H9 (cell line): ENCODE measurements around the gene KCTD16. TPM values are rescaled to one million over a fixed set of nuclear protein-coding genes. Genes with fewer than 3 reads are reported as not detected.

Experiments
- DNase-seq: peaks from one replicate; pipeline ENCODE4 v3.0.0-alpha.2; 2017
- H2AFZ ChIP-seq: one replicate; pipeline ENCODE4 v1.6.1; 2013; ENCODE audit warnings: mild to moderate bottlenecking, low read length, control low read depth, moderate library complexity
- H2AK5ac ChIP-seq: 2 replicates; pipeline ENCODE4 v1.6.1; 2013; ENCODE audit warnings: low read length, control low read depth, mixed read lengths; ENCODE audit not compliant: insufficient read length
- H2BK120ac ChIP-seq: one replicate; pipeline ENCODE4 v1.6.1; 2013; ENCODE audit warnings: low read depth, mild to moderate bottlenecking, low read length, control low read depth, inconsistent platforms; ENCODE audit not compliant: poor library complexity, severe bottlenecking
- H2BK12ac ChIP-seq: 2 replicates; pipeline ENCODE4 v1.6.1; 2013; ENCODE audit warnings: low read length, control low read depth, mixed read lengths, low read depth; ENCODE audit not compliant: insufficient read length
- H2BK15ac ChIP-seq: 2 replicates; pipeline ENCODE4 v1.6.1; 2013; ENCODE audit warnings: low read depth, low read length, control low read depth
- H2BK20ac ChIP-seq: one replicate; pipeline ENCODE4 v1.6.1; 2013; ENCODE audit warnings: low read depth, mild to moderate bottlenecking, low read length, control low read depth, inconsistent platforms; ENCODE audit not compliant: poor library complexity, severe bottlenecking
- H2BK5ac ChIP-seq: 2 replicates; pipeline ENCODE4 v1.6.1; 2013; ENCODE audit warnings: low read length, control low read depth, mixed read lengths; ENCODE audit not compliant: insufficient read length
- H3K14ac ChIP-seq: 2 replicates; pipeline ENCODE4 v1.6.1; 2013; ENCODE audit warnings: low read length, control low read depth; ENCODE audit not compliant: insufficient read depth
- H3K18ac ChIP-seq: 2 replicates; pipeline ENCODE4 v1.6.1; 2013; ENCODE audit warnings: low read depth, mild to moderate bottlenecking, mixed read lengths, low read length, control low read depth; ENCODE audit not compliant: insufficient read length
- H3K23ac ChIP-seq: 2 replicates; pipeline ENCODE4 v1.6.1; 2013; ENCODE audit warnings: low read length, control low read depth, mixed read lengths, low read depth; ENCODE audit not compliant: insufficient read length
- H3K23me2 ChIP-seq: 2 replicates; pipeline ENCODE4 v1.6.1; 2013; ENCODE audit warnings: low read depth, mild to moderate bottlenecking, mixed read lengths, low read length, control low read depth; ENCODE audit not compliant: insufficient read length, poor library complexity, severe bottlenecking
- H3K27ac ChIP-seq: 2 replicates; pipeline ENCODE4 v1.5.1; 2013; ENCODE audit warnings: low read length, control low read depth, mixed read lengths, low read depth; ENCODE audit not compliant: insufficient read length
- H3K27me3 ChIP-seq: 2 replicates; pipeline ENCODE4 v1.6.1; 2013; ENCODE audit warnings: low read length, control low read depth, inconsistent platforms; ENCODE audit not compliant: insufficient read depth
- H3K4ac ChIP-seq: 2 replicates; pipeline ENCODE4 v1.6.1; 2013; ENCODE audit warnings: low read depth, mild to moderate bottlenecking, control low read depth, inconsistent platforms, low read length, moderate library complexity
- H3K4me1 ChIP-seq: 2 replicates; pipeline ENCODE4 v1.6.1; 2013; ENCODE audit warnings: low read length, control low read depth, inconsistent platforms; ENCODE audit not compliant: insufficient read depth
- H3K4me2 ChIP-seq: 2 replicates; pipeline ENCODE4 v1.6.1; 2013; ENCODE audit warnings: low read length, control low read depth, mixed read lengths; ENCODE audit not compliant: insufficient read length, insufficient read depth
- H3K56ac ChIP-seq: 2 replicates; pipeline ENCODE4 v1.6.1; 2013; ENCODE audit warnings: low read depth, mild to moderate bottlenecking, mixed read lengths, low read length, control low read depth; ENCODE audit not compliant: insufficient read length
- H3K79me1 ChIP-seq: 2 replicates; pipeline ENCODE4 v1.6.1; 2013; ENCODE audit warnings: low read depth, mild to moderate bottlenecking, moderate library complexity, low read length, control low read depth, inconsistent platforms; ENCODE audit not compliant: insufficient read depth, poor library complexity, severe bottlenecking
- H3K79me2 ChIP-seq: 2 replicates; pipeline ENCODE4 v1.6.1; 2013; ENCODE audit warnings: low read length, control low read depth, inconsistent platforms; ENCODE audit not compliant: insufficient read depth
- H3K9ac ChIP-seq: 2 replicates; pipeline ENCODE4 v1.6.1; 2013; ENCODE audit warnings: low read length, control low read depth, mixed read lengths; ENCODE audit not compliant: insufficient read length; ENCODE audit errors: extremely low read depth
- H3K9me3 ChIP-seq: one replicate; pipeline ENCODE4 v1.6.1; 2013; ENCODE audit warnings: low read depth, low read length, inconsistent platforms; ENCODE audit not compliant: control insufficient read depth
- H3T11ph ChIP-seq: one replicate; pipeline ENCODE4 v1.6.1; 2013; ENCODE audit warnings: mild to moderate bottlenecking, low read length, control low read depth, inconsistent platforms
- H4K20me1 ChIP-seq: one replicate; pipeline ENCODE4 v1.6.1; 2013; ENCODE audit not compliant: control insufficient read depth, insufficient read length, insufficient read depth
- H4K5ac ChIP-seq: 2 replicates; pipeline ENCODE4 v1.6.1; 2013; ENCODE audit warnings: low read depth, mild to moderate bottlenecking, mixed read lengths, low read length, control low read depth; ENCODE audit not compliant: insufficient read length
- H4K8ac ChIP-seq: replicated peaks from 2 replicates; pipeline ENCODE4 v1.6.1; 2013; ENCODE audit warnings: low read length, control low read depth, mixed read lengths, low read depth; ENCODE audit not compliant: insufficient read length
- H4K91ac ChIP-seq: 2 replicates; pipeline ENCODE4 v1.6.1; 2013; ENCODE audit warnings: low read depth, mild to moderate bottlenecking, moderate library complexity, mixed read lengths, low read length, control low read depth; ENCODE audit not compliant: insufficient read length
- H3K27ac Mint-ChIP-seq, 3 experiments: 2 replicates in 2 of 3; 3 replicates in 1 of 3; pipeline ENCODE4 v1.8.0; 2020 to 2021; ENCODE audit warnings: mixed read lengths in 3 of 3, mild to moderate bottlenecking in 1 of 3, moderate library complexity in 1 of 3
- H3K27me3 Mint-ChIP-seq: 2 replicates; pipeline ENCODE4 v1.8.0; 2021; ENCODE audit warnings: low read depth, mild to moderate bottlenecking, moderate library complexity, mixed read lengths
- H3K36me3 Mint-ChIP-seq, 3 experiments: 2 replicates in 2 of 3; 3 replicates in 1 of 3; pipeline ENCODE4 v1.8.0; 2020 to 2021; ENCODE audit warnings: low read depth in 3 of 3, mixed read lengths in 3 of 3; ENCODE audit not compliant: insufficient read depth in 1 of 3
- H3K4me1 Mint-ChIP-seq, 2 experiments: 2 replicates each; pipeline ENCODE4 v1.8.0; 2020; ENCODE audit warnings: mixed read lengths in 2 of 2
- H3K4me3 Mint-ChIP-seq, 2 experiments: 2 replicates in 1 of 2; 3 replicates in 1 of 2; pipeline ENCODE4 v1.8.0; 2020 to 2021; ENCODE audit warnings: mild to moderate bottlenecking in 2 of 2, mixed read lengths in 2 of 2, moderate library complexity in 1 of 2
- H3K9me3 Mint-ChIP-seq, 2 experiments: 2 replicates in 1 of 2; 3 replicates in 1 of 2; pipeline ENCODE4 v1.8.0; 2020; ENCODE audit warnings: mild to moderate bottlenecking in 2 of 2, mixed read lengths in 2 of 2, moderate library complexity in 1 of 2
- CTCF ChIP-seq: fragments of 200-600 bp; sonication (generic); conservative IDR thresholded peaks from 3 replicates; pipeline ENCODE4 v1.8.0; 2021; ENCODE audit warnings: antibody characterized with exemption, mild to moderate bottlenecking
- WGBS: extraction: QIAGEN DNeasy Blood & Tissue Kit; methylation state at CpG from one replicate; pipeline ENCODE4 v1.1.7; 2013; ENCODE audit warnings: missing lambda C conversion rate, low lambda C conversion rate, mixed read lengths; ENCODE audit not compliant: insufficient read length; ENCODE audit errors: extremely low coverage; 5-methylcytosine and 5-hydroxymethylcytosine counted together
- total RNA-seq: library from RNA; stranded (reverse); gene quantifications from 2 replicates; pipeline ENCODE4 v1.2.1, GENCODE V29; 2021

Gene KCTD16
- total RNA-seq, 1 experiment from 2014 or later: 0.09 TPM

GRCh38 chr5:144141585-144141984 is 29.1 kb upstream of the KCTD16 start:
- Histone ChIP-seq H3K9ac (no peak overlapping the region), H4K5ac (no peak overlapping the region), H3K79me2 (no peaks in the 10 kb centered on the region)

More at GRCh38 chr5:144141585-144141984, 29.1 kb upstream of the KCTD16 start:
- no peak overlapping the region for H2BK5ac ChIP-seq
- Mint-ChIP-seq H3K27me3 (no peaks in the 10 kb centered on the region), H3K4me1 (peaks cover 9 to 13% of the 10 kb centered on the region in 2 experiments), H3K4me3 (no peak overlapping the region), H3K36me3 (no peaks in the 10 kb centered on the region), H3K9me3 (no peaks in the 10 kb centered on the region), H3K27ac (no peak overlapping the region)
- no peak overlapping the region for H2BK20ac ChIP-seq
- H3K4ac ChIP-seq: no peak overlapping the region
- no peak overlapping the region for H3K14ac ChIP-seq
- no peaks in the 10 kb centered on the region for H3K23me2 ChIP-seq
- H4K20me1 ChIP-seq: no peaks in the 10 kb centered on the region
- no peak overlapping the region for H2BK120ac ChIP-seq
- H3K4me1 ChIP-seq: no peaks in the 10 kb centered on the region
- H4K8ac ChIP-seq: no peak overlapping the region
- H2AFZ ChIP-seq: no peak overlapping the region
- no peak overlapping the region for H4K91ac ChIP-seq
- H3K23ac ChIP-seq: no peak overlapping the region
- no peak overlapping the region for H3K18ac ChIP-seq
- H3K27ac ChIP-seq: no peak overlapping the region
- H3K56ac ChIP-seq: no peak overlapping the region
- H3K9me3 ChIP-seq: no peaks in the 10 kb centered on the region
- H2AK5ac ChIP-seq: no peak overlapping the region
- no CpG with 5 or more reads among the region's 2 CpGs for WGBS
- H3K27me3 ChIP-seq: no peaks in the 10 kb centered on the region
- no peak overlapping the region for H3T11ph ChIP-seq
- no peaks in the 10 kb centered on the region for H3K79me1 ChIP-seq
- DNase-seq: no peak
- H3K4me2 ChIP-seq: no peak overlapping the region
- TF ChIP-seq CTCF: no peak
- H2BK12ac ChIP-seq: no peak overlapping the region
- H2BK15ac ChIP-seq: no peak overlapping the region
